SK-N-SH (cell line): ENCODE data around the gene PGGHG. TPM values are rescaled to one million over a fixed set of nuclear protein-coding genes. Genes with fewer than 3 reads are reported as not detected.

Source experiments
- CTCF ChIA-PET: fragments of 300-600, 350-600 bp; formaldehyde crosslinking; extraction: SDS; loops from one replicate; lab custom pipeline; 2021; lab: Yijun Ruan, JAX
- POLR2A ChIA-PET: fragments of 350-600 bp; sonication (Branson Sonifier 250); formaldehyde crosslinking; extraction: SDS; loops from one replicate; lab custom pipeline; 2020; ENCODE audit warnings: antibody characterized with exemption, inconsistent platforms; lab: Yijun Ruan, JAX
- DNase-seq: peaks from one replicate; pipeline ENCODE4 v3.0.0; 2012
- H2AFZ ChIP-seq: fragments of 200-600 bp; sonication (generic); 2 replicates; pipeline ENCODE4 v1.8.1; 2016; ENCODE audit warnings: antibody characterized with exemption, mild to moderate bottlenecking, low read depth
- H3F3A ChIP-seq: fragments of 200-600 bp; sonication (generic); replicated peaks from 2 replicates; pipeline ENCODE3; 2016; ENCODE audit warnings: antibody characterized with exemption, mild to moderate bottlenecking; ENCODE audit not compliant: insufficient read depth
- H3K27ac ChIP-seq, 2 experiments: fragments of 200-500 bp in 1 of 2; fragments of 200-600 bp in 1 of 2; sonication (Bioruptor generic) in 1 of 2; sonication (generic), shearing (Covaris generic) in 1 of 2; 2 replicates each; pipeline versions ENCODE4 v1.5.1 to v1.6.1; 2014 to 2016; ENCODE audit warnings: low read depth in 2 of 2, inconsistent platforms in 1 of 2, low read length in 1 of 2, mild to moderate bottlenecking in 1 of 2, mixed read lengths in 1 of 2
- H3K27me3 ChIP-seq: fragments of 200-600 bp; sonication (generic), shearing (Covaris generic); 2 replicates; pipeline ENCODE4 v1.6.1; 2016; ENCODE audit warnings: mixed run types; ENCODE audit not compliant: insufficient read depth
- H3K36me3 ChIP-seq, 2 experiments: fragments of 200-500 bp in 1 of 2; fragments of 200-600 bp in 1 of 2; sonication (Bioruptor generic) in 1 of 2; sonication (generic) in 1 of 2; replicated peaks in 1 of 2; 2 replicates each; pipeline versions ENCODE3 to v1.5.1; 2014 to 2016; ENCODE audit warnings: low read length in 1 of 2, mild to moderate bottlenecking in 1 of 2; ENCODE audit not compliant: insufficient read depth in 2 of 2, control insufficient read depth in 1 of 2
- H3K4me1 ChIP-seq, 2 experiments: fragments of 200-500 bp in 1 of 2; fragments of 200-600 bp in 1 of 2; sonication (Bioruptor generic) in 1 of 2; sonication (generic), shearing (Covaris generic) in 1 of 2; 2 replicates each; pipeline versions ENCODE4 v1.5.1 to v1.6.1; 2014 to 2016; ENCODE audit warnings: low read depth in 1 of 2, low read length in 1 of 2, mixed run types in 1 of 2; ENCODE audit not compliant: insufficient read depth in 2 of 2, control insufficient read depth in 1 of 2
- H3K4me2 ChIP-seq: fragments of 200-600 bp; sonication (generic), shearing (Covaris generic); 2 replicates; pipeline ENCODE4 v1.6.1; 2017; ENCODE audit warnings: mixed run types
- H3K4me3 ChIP-seq, 2 experiments: fragments of 200-500 bp in 1 of 2; fragments of 200-600 bp in 1 of 2; sonication (Bioruptor generic) in 1 of 2; sonication (generic), shearing (Covaris generic) in 1 of 2; 2 replicates each; pipeline versions ENCODE4 v1.5.1 to v1.8.1; 2014 to 2016; ENCODE audit warnings: low read depth in 2 of 2, inconsistent platforms in 1 of 2, low read length in 1 of 2, mild to moderate bottlenecking in 1 of 2, mixed read lengths in 1 of 2, moderate library complexity in 1 of 2
- H3K79me2 ChIP-seq: fragments of 200-600 bp; sonication (generic); 2 replicates; pipeline ENCODE4 v1.8.1; 2017; ENCODE audit warnings: mild to moderate bottlenecking; ENCODE audit not compliant: insufficient read depth
- H3K9ac ChIP-seq: fragments of 200-600 bp; sonication (generic); 2 replicates; pipeline ENCODE4 v1.6.1; 2017; ENCODE audit warnings: mixed run types
- H3K9me2 ChIP-seq: fragments of 200-600 bp; sonication (generic); 2 replicates; pipeline ENCODE4 v1.6.1; 2017; ENCODE audit warnings: mixed run types
- H3K9me3 ChIP-seq: fragments of 200-600 bp; sonication (generic); 2 replicates; pipeline ENCODE4 v1.6.1; 2017; ENCODE audit warnings: mixed run types, mild to moderate bottlenecking, moderate library complexity
- H4K20me1 ChIP-seq: fragments of 200-600 bp; sonication (generic); 2 replicates; pipeline ENCODE4 v1.6.1; 2017; ENCODE audit warnings: mild to moderate bottlenecking, mixed run types; ENCODE audit not compliant: insufficient read depth
- EP300 ChIP-seq, 2 experiments: IDR thresholded peaks; 2 replicates each; pipeline versions ENCODE4 v1.4.0 to v1.6.1; 2012; ENCODE audit warnings: borderline replicate concordance in 1 of 2, low read depth in 1 of 2, low read length in 1 of 2
- FOXJ3 ChIP-seq: sonication (generic); formaldehyde crosslinking; IDR thresholded peaks from 2 replicates; pipeline ENCODE4 v1.5.1; 2020; ENCODE audit warnings: mild to moderate bottlenecking, missing genetic modification reagents
- FOXM1 ChIP-seq: IDR thresholded peaks from 2 replicates; pipeline ENCODE4 v1.4.0; 2012; ENCODE audit warnings: low read depth, mild to moderate bottlenecking
- GABPA ChIP-seq: IDR thresholded peaks from 2 replicates; pipeline ENCODE4 v1.4.0; 2012; ENCODE audit warnings: low read depth, mild to moderate bottlenecking
- GATA2 ChIP-seq: sonication (generic); formaldehyde crosslinking; IDR thresholded peaks from 2 replicates; pipeline ENCODE4 v1.5.0; 2020; ENCODE audit warnings: mild to moderate bottlenecking, missing genetic modification reagents
- JUND ChIP-seq: IDR thresholded peaks from 2 replicates; pipeline ENCODE4 v1.4.0; 2012
- MAX ChIP-seq: IDR thresholded peaks from 2 replicates; pipeline ENCODE4 v1.4.0; 2012; ENCODE audit warnings: low read depth
- MEF2A ChIP-seq: IDR thresholded peaks from 2 replicates; pipeline ENCODE4 v1.4.0; 2012; ENCODE audit warnings: low read depth, borderline replicate concordance
- NFIC ChIP-seq: IDR thresholded peaks from 2 replicates; pipeline ENCODE4 v1.4.0; 2012; ENCODE audit warnings: borderline replicate concordance
- PBX3 ChIP-seq: IDR thresholded peaks from 2 replicates; pipeline ENCODE4; 2012
- REST ChIP-seq: IDR thresholded peaks from 2 replicates; pipeline ENCODE4 v1.6.1; 2012; ENCODE audit warnings: mild to moderate bottlenecking, low read depth, low read length, moderate library complexity
- SMC3 ChIP-seq: IDR thresholded peaks from 2 replicates; pipeline ENCODE4 v1.6.1; 2012; ENCODE audit warnings: low read depth, low read length, improper control_type of control experiment
- TAF1 ChIP-seq: IDR thresholded peaks from 2 replicates; pipeline ENCODE4 v1.6.1; 2012; ENCODE audit warnings: low read depth, mild to moderate bottlenecking, low read length, moderate library complexity, borderline replicate concordance
- TEAD4 ChIP-seq: IDR thresholded peaks from 2 replicates; pipeline ENCODE4 v1.4.0; 2012; ENCODE audit warnings: mild to moderate bottlenecking, borderline replicate concordance; ENCODE audit not compliant: insufficient read depth
- USF1 ChIP-seq: IDR thresholded peaks from 2 replicates; pipeline ENCODE4 v1.4.0; 2012; ENCODE audit warnings: low read depth, borderline replicate concordance
- USF2 ChIP-seq: fragments of 150-350 bp; IDR thresholded peaks from 2 replicates; pipeline ENCODE4 v1.6.1; 2017; ENCODE audit warnings: antibody characterized with exemption, low read length, low read depth, borderline replicate concordance
- YY1 ChIP-seq: IDR thresholded peaks from 2 replicates; pipeline ENCODE4 v1.4.0; 2012; ENCODE audit warnings: low read depth, mild to moderate bottlenecking
- ZBTB33 ChIP-seq: IDR thresholded peaks from 2 replicates; pipeline ENCODE4 v1.4.0; 2012; ENCODE audit warnings: low read depth, borderline replicate concordance
- WGBS: methylation state at CpG from one replicate; pipeline ENCODE4 v1.1.6; 2017; ENCODE audit warnings: low lambda C conversion rate; 5-methylcytosine and 5-hydroxymethylcytosine counted together
- polyA plus RNA-seq, 3 experiments: library from polyadenylated mRNA; depleted of rRNA; stranded (reverse); fragments of >200 nt; gene quantifications; 2 replicates each; pipeline ENCODE4 v1.2.3, GENCODE V29; 2012

Gene PGGHG
- polyA plus RNA-seq, 1 of the 3 experiments (the other 2 are of a cell fraction) = 19.9 TPM

GRCh38 chr11:272931-273198 is 16.1 kb upstream of the PGGHG start:
- Histone ChIP-seq H3K27me3 (peaks cover 14% of the 10 kb centered on the region; the same call in 1 of the 2 replicates), H3K4me1 (peaks cover 0 to 2% of the 10 kb centered on the region in 2 experiments; a peak in 1 of 4 replicates), H3K9me2 (no peaks in the 10 kb centered on the region), H3F3A (no peaks in the 10 kb centered on the region), H3K79me2 (no peaks in the 10 kb centered on the region), H2AFZ (no peak overlapping the region), H3K27ac (no peak overlapping the region), H3K36me3 (no peaks in the 10 kb centered on the region), H3K9ac (no peak overlapping the region), H3K4me3 (no peak overlapping the region), H3K9me3 (peaks cover 4% of the 10 kb centered on the region), H3K4me2 (no peak overlapping the region), H4K20me1 (no peaks in the 10 kb centered on the region)
- WGBS = 49% methylated on average over 6 of the region's 6 CpGs
- TF ChIP-seq SMC3 = no peak
- no peak for TF ChIP-seq GATA2 (CRISPR knock-in tag)
- no peak for TF ChIP-seq NFIC
- no peak for TF ChIP-seq TAF1
- no peak for TF ChIP-seq TEAD4
- no peak for TF ChIP-seq JUND
- no peak for TF ChIP-seq USF2
- no peak for TF ChIP-seq EP300 (IDR thresholded peaks at IDR 0.05; ENCODE audit: borderline replicate concordance in 1 of 2, low read depth in 1 of 2, low read length in 1 of 2)
- TF ChIP-seq ZBTB33 = no peak
- no peak for TF ChIP-seq REST
- TF ChIP-seq FOXM1 = no peak
- no peak for TF ChIP-seq FOXJ3 (CRISPR knock-in tag)
- no peak for TF ChIP-seq GABPA
- no peak for TF ChIP-seq USF1
- no peak for TF ChIP-seq MAX
- no peak for TF ChIP-seq MEF2A
- no peak for TF ChIP-seq YY1
- TF ChIP-seq PBX3 = no peak
- ChIA-PET CTCF (no interaction called here), POLR2A (no interaction called here)
- DNase-seq = no peak
